HepG2 (cell line): ENCODE data around the gene SKP2. TPM values are rescaled to one million over a fixed set of nuclear protein-coding genes. Genes with fewer than 3 reads are reported as not detected.

Source experiments
- AGO1 ChIP-seq: fragments of 200-400 bp; formaldehyde crosslinking; IDR thresholded peaks from 2 replicates; pipeline ENCODE4 v1.6.1; 2017; ENCODE audit warnings: mild to moderate bottlenecking, low read depth, low read length, moderate library complexity; ENCODE audit not compliant: poor library complexity, severe bottlenecking
- CC2D1A ChIP-seq: sonication (generic); formaldehyde crosslinking; IDR thresholded peaks from 2 replicates; pipeline ENCODE4 v1.8.1; 2023; ENCODE audit warnings: mild to moderate bottlenecking, missing genetic modification reagents
- ELF1 ChIP-seq: sonication (generic); formaldehyde crosslinking; IDR thresholded peaks from 2 replicates; pipeline ENCODE4 v1.4.0; 2020; ENCODE audit warnings: missing genetic modification reagents
- ETV6 ChIP-seq: sonication (generic); formaldehyde crosslinking; conservative IDR thresholded peaks from 2 replicates; pipeline ENCODE4 v1.4.0; 2020; ENCODE audit warnings: missing genetic modification reagents
- GABPA ChIP-seq, 2 experiments: IDR thresholded peaks; 2 replicates each; pipeline ENCODE4 v1.6.1; 2011 to 2016; ENCODE audit warnings: low read depth in 2 of 2, low read length in 1 of 2, missing biosample characterization in 1 of 2, missing genetic modification characterization in 1 of 2
- HIVEP1 ChIP-seq: sonication (generic); formaldehyde crosslinking; IDR thresholded peaks from 2 replicates; pipeline ENCODE4 v1.4.0; 2020; ENCODE audit warnings: mild to moderate bottlenecking, missing genetic modification reagents
- JUN ChIP-seq: sonication (generic); formaldehyde crosslinking; IDR thresholded peaks from 2 replicates; pipeline ENCODE4 v1.4.0; 2020; ENCODE audit warnings: mild to moderate bottlenecking, missing genetic modification reagents
- MYNN ChIP-seq: sonication (generic); formaldehyde crosslinking; IDR thresholded peaks from 2 replicates; pipeline ENCODE4 v1.4.0; 2020; ENCODE audit warnings: mild to moderate bottlenecking, low read depth, missing genetic modification reagents
- PHF5A ChIP-seq: IDR thresholded peaks from one replicate; pipeline ENCODE4 v1.6.1; 2018; ENCODE audit warnings: low read depth, missing genetic modification reagents; ENCODE audit not compliant: unreplicated experiment
- ZBTB37 ChIP-seq: sonication (generic); formaldehyde crosslinking; IDR thresholded peaks from 2 replicates; pipeline ENCODE4 v1.4.0; 2020; ENCODE audit warnings: mild to moderate bottlenecking, missing genetic modification reagents
- ZNF468 ChIP-seq: sonication (generic); formaldehyde crosslinking; IDR thresholded peaks from 2 replicates; pipeline ENCODE4 v1.8.0; 2022; ENCODE audit warnings: mild to moderate bottlenecking, moderate library complexity, missing genetic modification reagents
- ZNF784 ChIP-seq: sonication (generic); formaldehyde crosslinking; IDR thresholded peaks from 2 replicates; pipeline ENCODE4 v1.5.1; 2020; ENCODE audit warnings: missing genetic modification reagents, mild to moderate bottlenecking, borderline replicate concordance
- ZZZ3 ChIP-seq: sonication (generic); formaldehyde crosslinking; IDR thresholded peaks from 2 replicates; pipeline ENCODE4 v1.4.0; 2020; ENCODE audit warnings: missing genetic modification reagents, mild to moderate bottlenecking, borderline replicate concordance
- polyA plus RNA-seq, 8 experiments: library from polyadenylated mRNA; depleted of rRNA in 3 of 8; stranded (reverse) in 7 of 8; unstranded in 1 of 8; fragments of >200 nt; fragmentation: Illumina TruSeq in 4 of 8; extraction: Trizol in 4 of 8; gene quantifications; 2 replicates each; pipeline versions ENCODE4 v1.2.1 to v1.2.3, GENCODE V29; 2011 to 2016; ENCODE audit warnings: low read depth in 4 of 8, missing spikeins in 1 of 8, mixed read lengths in 1 of 8; ENCODE audit not compliant: insufficient read depth in 1 of 8
- total RNA-seq, 5 experiments: library from RNA; depleted of rRNA; stranded (reverse); fragments of >200 nt; fragmentation: Illumina TruSeq; extraction: Trizol; gene quantifications; 2 replicates each; pipeline ENCODE4 v1.2.3, GENCODE V29; 2016; ENCODE audit warnings: low read depth in 1 of 5
- TF ChIP-seq, protein P1 (sequence below): sonication (generic); formaldehyde crosslinking; IDR thresholded peaks from 2 replicates; pipeline ENCODE4 v1.5.1; 2020; ENCODE audit warnings: missing genetic modification reagents, mild to moderate bottlenecking, borderline replicate concordance
- TF ChIP-seq, protein P2 (sequence below): sonication (generic); formaldehyde crosslinking; IDR thresholded peaks from 2 replicates; pipeline ENCODE4 v1.4.0; 2020; ENCODE audit warnings: missing genetic modification reagents, borderline replicate concordance
- TF ChIP-seq, protein P3 (sequence below): sonication (generic); formaldehyde crosslinking; IDR thresholded peaks from 2 replicates; pipeline ENCODE4 v1.8.0; 2022; ENCODE audit warnings: low read depth, missing genetic modification reagents

The SKP2 gene
- total and polyA plus RNA-seq, 2 of the 13 experiments (the other 11 are each of a cell fraction or from before 2014, with no cell fraction given), result 29.6 to 84.1 TPM

GRCh38 chr5:36151434-36152323 lies at the start of gene SKP2, which contains the start of gene LMBRD2 (continued):
- TF ChIP-seq AGO1 (peak; percentile 27), ZZZ3 (CRISPR knock-in tag) (peak; percentile 37; the same call in 1 of the 2 replicates), MYNN (no peak), CC2D1A (CRISPR knock-in tag) (no peak), JUN (CRISPR knock-in tag) (no peak), ZNF784 (CRISPR knock-in tag) (peak; percentile 68; the same call in 1 of the 2 replicates), GABPA (IDR thresholded peaks at IDR 0.05; ENCODE audit: low read depth, low read length) (peak; percentile 65), GABPA (CRISPR knock-in tag; IDR thresholded peaks at IDR 0.05; ENCODE audit: low read depth) (peak; percentile 93), PHF5A (no peak), ZBTB37 (peak; percentile 68; the same call in 1 of the 2 replicates), HIVEP1 (CRISPR knock-in tag) (peak; percentile 52), ETV6 (no peak), ELF1 (peak; percentile 99), ZNF468 (no peak)
- TF ChIP-seq, protein P1, sequence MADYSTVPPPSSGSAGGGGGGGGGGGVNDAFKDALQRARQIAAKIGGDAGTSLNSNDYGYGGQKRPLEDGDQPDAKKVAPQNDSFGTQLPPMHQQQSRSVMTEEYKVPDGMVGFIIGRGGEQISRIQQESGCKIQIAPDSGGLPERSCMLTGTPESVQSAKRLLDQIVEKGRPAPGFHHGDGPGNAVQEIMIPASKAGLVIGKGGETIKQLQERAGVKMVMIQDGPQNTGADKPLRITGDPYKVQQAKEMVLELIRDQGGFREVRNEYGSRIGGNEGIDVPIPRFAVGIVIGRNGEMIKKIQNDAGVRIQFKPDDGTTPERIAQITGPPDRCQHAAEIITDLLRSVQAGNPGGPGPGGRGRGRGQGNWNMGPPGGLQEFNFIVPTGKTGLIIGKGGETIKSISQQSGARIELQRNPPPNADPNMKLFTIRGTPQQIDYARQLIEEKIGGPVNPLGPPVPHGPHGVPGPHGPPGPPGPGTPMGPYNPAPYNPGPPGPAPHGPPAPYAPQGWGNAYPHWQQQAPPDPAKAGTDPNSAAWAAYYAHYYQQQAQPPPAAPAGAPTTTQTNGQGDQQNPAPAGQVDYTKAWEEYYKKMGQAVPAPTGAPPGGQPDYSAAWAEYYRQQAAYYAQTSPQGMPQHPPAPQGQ, result no peak
- TF ChIP-seq, protein P2, sequence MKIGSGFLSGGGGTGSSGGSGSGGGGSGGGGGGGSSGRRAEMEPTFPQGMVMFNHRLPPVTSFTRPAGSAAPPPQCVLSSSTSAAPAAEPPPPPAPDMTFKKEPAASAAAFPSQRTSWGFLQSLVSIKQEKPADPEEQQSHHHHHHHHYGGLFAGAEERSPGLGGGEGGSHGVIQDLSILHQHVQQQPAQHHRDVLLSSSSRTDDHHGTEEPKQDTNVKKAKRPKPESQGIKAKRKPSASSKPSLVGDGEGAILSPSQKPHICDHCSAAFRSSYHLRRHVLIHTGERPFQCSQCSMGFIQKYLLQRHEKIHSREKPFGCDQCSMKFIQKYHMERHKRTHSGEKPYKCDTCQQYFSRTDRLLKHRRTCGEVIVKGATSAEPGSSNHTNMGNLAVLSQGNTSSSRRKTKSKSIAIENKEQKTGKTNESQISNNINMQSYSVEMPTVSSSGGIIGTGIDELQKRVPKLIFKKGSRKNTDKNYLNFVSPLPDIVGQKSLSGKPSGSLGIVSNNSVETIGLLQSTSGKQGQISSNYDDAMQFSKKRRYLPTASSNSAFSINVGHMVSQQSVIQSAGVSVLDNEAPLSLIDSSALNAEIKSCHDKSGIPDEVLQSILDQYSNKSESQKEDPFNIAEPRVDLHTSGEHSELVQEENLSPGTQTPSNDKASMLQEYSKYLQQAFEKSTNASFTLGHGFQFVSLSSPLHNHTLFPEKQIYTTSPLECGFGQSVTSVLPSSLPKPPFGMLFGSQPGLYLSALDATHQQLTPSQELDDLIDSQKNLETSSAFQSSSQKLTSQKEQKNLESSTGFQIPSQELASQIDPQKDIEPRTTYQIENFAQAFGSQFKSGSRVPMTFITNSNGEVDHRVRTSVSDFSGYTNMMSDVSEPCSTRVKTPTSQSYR, result peak; percentile 9; the same call in 1 of the 2 replicates
- TF ChIP-seq, protein P3, sequence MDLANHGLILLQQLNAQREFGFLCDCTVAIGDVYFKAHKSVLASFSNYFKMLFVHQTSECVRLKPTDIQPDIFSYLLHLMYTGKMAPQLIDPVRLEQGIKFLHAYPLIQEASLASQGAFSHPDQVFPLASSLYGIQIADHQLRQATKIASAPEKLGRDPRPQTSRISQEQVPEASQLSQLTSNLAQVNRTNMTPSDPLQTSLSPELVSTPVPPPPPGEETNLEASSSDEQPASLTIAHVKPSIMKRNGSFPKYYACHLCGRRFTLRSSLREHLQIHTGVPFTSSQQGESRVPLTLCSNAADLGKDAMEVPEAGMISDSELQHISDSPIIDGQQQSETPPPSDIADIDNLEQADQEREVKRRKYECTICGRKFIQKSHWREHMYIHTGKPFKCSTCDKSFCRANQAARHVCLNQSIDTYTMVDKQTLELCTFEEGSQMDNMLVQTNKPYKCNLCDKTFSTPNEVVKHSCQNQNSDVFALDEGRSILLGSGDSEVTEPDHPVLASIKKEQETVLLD (CRISPR knock-in tag), result 0 out of 2 replicates have a peak, but pooled peaks have one; percentile 44
